GM12892 (cell line): ENCODE data around the gene CACNB4.

Experiments used
- DNase-seq: peaks from one replicate; pipeline ENCODE4 v3.0.0; 2011; ENCODE audit not compliant: insufficient read length
- FAIRE-seq: peaks from 2 replicates; lab custom pipeline; 2011; peaks lifted over from hg19 to GRCh38; lab: Jason Lieb, UNC
- POLR2A ChIP-seq: IDR thresholded peaks from 2 replicates; pipeline ENCODE4 v1.6.1; 2011; ENCODE audit warnings: low read depth, low read length, control low read depth
- POLR2AphosphoS5 ChIP-seq: IDR thresholded peaks from 2 replicates; pipeline ENCODE4 v1.6.1; 2011; ENCODE audit warnings: low read depth, low read length, control low read depth
- TAF1 ChIP-seq: IDR thresholded peaks from 2 replicates; pipeline ENCODE4 v1.6.1; 2011; ENCODE audit warnings: low read depth, mild to moderate bottlenecking, control low read depth, low read length, borderline replicate concordance

Gene CACNB4

DNA sequence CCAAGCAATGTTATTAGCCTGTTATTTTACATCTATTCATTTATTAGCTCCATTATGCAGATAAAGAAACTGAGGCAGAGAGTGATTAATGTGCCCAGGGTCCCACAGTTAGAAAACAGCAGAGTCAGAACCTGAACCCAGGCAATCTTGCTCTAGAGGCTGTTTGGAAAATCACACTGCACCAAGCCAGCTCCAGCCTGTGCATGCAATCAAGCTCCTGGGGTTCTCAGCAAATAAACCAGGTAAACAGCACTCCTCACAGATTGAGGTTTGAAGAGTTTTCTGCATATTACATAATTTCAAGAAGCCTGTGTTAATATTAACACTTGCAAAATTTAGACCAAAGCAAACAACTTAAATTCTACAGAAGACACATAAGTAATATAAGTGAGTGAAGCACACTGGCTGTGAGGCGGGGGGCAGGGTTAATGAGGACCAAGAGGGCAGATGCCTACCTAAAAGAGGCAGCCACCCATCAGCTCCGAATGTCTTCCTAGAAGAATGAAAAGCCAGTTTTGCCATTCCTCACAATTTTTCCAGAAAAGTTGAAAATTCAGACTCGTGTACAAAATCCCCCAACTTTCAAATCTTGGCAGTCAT is 35.4 kb downstream of the CACNB4 start:
- TF ChIP-seq TAF1 (no peak), POLR2AphosphoS5 (no peak), POLR2A (no peak)
- no peak for DNase-seq
- FAIRE-seq, result peak; percentile 5

DNA sequence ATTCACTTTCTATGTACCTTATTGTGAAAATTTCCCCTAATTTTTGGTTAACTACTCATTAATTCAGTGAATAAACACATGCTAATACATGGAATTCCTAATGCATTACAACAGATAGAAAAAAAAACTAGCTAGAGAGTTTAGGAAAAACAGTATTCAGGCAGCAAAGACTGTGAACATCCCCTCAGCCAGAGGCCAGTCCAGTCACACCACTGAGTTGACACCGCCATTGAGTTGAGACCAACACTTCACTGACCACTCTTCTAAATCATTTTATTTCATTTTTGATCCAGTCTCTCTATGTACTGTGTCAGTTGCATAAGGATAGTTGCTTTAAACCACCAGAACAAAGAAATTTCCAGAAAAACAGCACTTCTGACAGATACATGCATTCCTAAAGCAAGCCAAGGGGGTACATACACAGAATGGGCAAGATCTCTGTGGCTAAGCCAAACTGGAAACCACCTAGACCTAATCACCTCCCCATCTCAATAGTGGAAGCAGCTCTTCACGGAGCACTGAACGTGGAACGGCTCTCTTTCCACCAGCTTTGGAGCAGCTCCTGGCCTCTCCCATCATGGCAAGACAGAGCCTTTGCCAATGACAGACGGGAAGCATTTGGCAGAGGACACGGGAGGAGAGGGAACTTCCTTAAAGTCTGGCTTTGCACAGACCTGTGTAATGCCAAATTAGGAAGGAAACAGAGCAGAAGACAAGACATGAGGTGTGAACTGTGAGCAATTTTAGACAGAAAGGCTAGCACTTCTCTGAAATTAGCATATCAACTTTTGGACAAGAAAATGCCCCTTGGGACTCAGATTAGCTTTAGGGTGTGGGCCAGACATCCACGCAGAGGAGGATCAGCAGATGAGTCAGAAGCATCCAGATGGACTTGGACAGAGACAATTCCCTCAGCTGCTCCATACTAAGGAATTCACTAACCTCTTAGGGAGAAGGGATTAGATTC is 36.4 kb downstream of the CACNB4 start:
- DNase-seq (no peak), FAIRE-seq (peak; percentile 87)
- TF ChIP-seq POLR2A, result no peak
- TF ChIP-seq POLR2AphosphoS5, result no peak
- TF ChIP-seq TAF1, result no peak

DNA sequence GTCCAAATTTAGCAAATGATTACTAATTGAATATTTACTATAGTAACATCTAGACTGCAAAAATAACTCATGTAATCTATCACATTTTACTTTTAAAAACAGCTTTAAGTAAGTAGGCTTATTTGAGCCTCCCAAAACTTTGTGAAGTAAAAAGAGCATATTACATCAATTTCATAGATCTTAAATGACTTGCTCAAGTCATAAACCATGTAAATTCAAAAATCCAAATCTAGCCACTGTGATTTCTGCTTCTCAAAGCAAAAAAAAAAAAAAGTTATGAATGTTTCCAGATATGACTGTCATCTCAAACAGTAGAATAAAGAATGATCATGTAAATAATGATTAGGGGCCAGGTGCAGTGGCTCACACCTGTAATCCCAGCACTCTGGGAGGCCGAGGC is 37.5 kb downstream of the CACNB4 start:
- no peak for FAIRE-seq
- no peak for DNase-seq
- TF ChIP-seq POLR2AphosphoS5 (no peak), POLR2A (no peak), TAF1 (no peak)

DNA sequence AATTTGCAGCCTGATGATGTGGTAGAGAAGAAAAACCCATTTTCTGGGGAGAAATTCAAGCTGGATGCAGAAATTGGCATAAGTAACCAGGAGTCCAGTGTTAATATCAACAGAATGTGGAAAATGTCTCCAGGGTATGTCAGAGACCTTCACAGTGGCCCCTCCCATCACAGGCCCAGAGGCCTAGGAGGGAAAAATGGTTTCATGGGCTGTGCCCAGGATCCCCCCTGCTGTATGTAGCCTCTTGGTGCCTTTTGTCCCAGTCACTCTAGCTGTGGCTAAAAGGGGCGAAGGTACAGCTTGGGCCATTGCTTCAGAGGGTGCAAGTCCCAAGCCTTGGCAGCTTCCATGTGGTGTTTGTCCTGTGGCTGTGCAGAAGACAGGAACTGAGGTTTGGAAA is 40.2 kb downstream of the CACNB4 start:
- DNase-seq, result no peak
- FAIRE-seq, result no peak
- TF ChIP-seq POLR2A, result no peak
- no peak for TF ChIP-seq TAF1
- TF ChIP-seq POLR2AphosphoS5, result no peak

GRCh38 chr2:152056418-152056817 is 42.4 kb downstream of the CACNB4 start:
- no peak for TF ChIP-seq TAF1
- no peak for TF ChIP-seq POLR2A
- TF ChIP-seq POLR2AphosphoS5, result no peak
- no peak for DNase-seq
- FAIRE-seq, result peak; percentile 57

DNA sequence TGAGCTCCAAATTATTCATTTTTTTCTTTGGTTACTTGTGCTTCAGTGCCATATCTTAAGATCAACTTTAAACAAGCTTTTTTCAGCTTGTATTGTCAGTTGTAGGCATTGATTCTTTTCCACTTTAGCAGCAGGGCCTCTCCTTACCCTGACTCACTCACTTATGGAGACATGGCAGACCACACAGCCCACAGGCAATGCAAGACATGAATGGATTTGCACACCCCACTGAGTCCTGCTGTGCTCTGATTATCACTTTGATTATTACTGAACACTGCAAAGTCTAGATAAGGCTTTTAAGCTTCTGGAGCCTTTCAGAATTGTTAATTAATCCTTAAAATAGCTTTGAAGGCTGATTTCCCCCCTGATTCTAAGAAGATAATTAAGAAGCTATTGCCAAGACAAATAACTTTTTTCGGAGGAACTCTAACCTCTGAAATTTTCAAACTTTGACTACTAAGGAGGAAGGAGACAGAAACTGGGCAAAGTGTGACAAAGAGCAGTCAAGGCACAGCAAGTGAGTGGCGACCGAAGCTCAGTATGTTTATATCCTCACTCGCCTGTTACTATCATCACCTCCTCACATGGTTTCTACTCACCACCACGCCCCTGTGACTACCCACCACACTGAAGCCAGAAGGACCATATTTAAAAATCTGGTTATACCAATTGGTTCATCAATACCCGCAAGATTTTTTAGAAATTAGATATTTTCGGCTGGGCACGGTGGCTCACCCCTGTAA is 43.3 kb downstream of the CACNB4 start:
- peak; percentile 89 for FAIRE-seq
- TF ChIP-seq POLR2A (no peak), TAF1 (no peak), POLR2AphosphoS5 (no peak)
- DNase-seq, result no peak

GRCh38 chr2:152054593-152054992 is 44.3 kb downstream of the CACNB4 start:
- FAIRE-seq, result no peak
- no peak for TF ChIP-seq POLR2A
- TF ChIP-seq POLR2AphosphoS5, result no peak
- TF ChIP-seq TAF1, result no peak
- DNase-seq, result no peak

- no peak for DNase-seq
- FAIRE-seq, result peak; percentile 90
- TF ChIP-seq TAF1 (no peak), POLR2AphosphoS5 (no peak), POLR2A (no peak)
Observed at GRCh38 chr2:152051436-152051835, 47.4 kb downstream of the CACNB4 start.

GRCh38 chr2:152050915-152051314 is 47.9 kb downstream of the CACNB4 start:
- TF ChIP-seq POLR2AphosphoS5, result no peak
- TF ChIP-seq POLR2A, result no peak
- no peak for TF ChIP-seq TAF1
- DNase-seq (no peak), FAIRE-seq (peak; percentile 53)

DNA sequence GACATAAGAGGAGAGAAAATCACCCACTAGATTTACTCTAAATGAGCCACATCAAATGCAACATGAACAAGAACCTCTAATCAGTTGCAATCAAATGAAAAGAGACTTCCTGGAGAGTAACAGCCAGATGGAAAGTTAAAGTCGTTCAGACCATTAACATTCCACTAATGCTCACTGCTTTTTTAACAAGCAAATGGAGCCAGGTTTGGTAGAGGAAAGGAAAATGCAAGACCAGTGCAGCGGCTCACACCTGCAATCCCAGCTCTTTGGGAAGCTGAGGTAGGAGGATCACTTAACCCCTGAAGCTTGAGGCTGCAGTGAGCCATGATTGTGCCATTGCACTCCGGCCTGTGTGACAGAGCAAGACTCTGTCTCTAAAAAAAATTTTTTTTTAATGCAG is 48.5 kb downstream of the CACNB4 start:
- DNase-seq (no peak), FAIRE-seq (peak; percentile 63)
- TF ChIP-seq POLR2A (no peak), TAF1 (no peak), POLR2AphosphoS5 (no peak)

GRCh38 chr2:152049541-152049940 is 49.3 kb downstream of the CACNB4 start:
- no peak for DNase-seq

More at GRCh38 chr2:152049541-152049940, 49.3 kb downstream of the CACNB4 start:
- TF ChIP-seq TAF1, result no peak
- TF ChIP-seq POLR2AphosphoS5, result no peak
- TF ChIP-seq POLR2A, result no peak
- FAIRE-seq, result peak; percentile 82
